HG03039 (cell line): ENCODE data around the gene THBS3.
"Not testable (repeated sequence)": the region's sequence is repeated elsewhere in the genome, so short reads cannot be mapped to it uniquely, and the experiment has no call there.

Experiments
- ATAC-seq: cut with Tn5 transposase; IDR thresholded peaks from one replicate; pipeline ENCODE4 v1.9.1; 2021; ENCODE audit warnings: mild to moderate bottlenecking, moderate library complexity; ENCODE audit not compliant: unreplicated experiment

The THBS3 gene

DNA sequence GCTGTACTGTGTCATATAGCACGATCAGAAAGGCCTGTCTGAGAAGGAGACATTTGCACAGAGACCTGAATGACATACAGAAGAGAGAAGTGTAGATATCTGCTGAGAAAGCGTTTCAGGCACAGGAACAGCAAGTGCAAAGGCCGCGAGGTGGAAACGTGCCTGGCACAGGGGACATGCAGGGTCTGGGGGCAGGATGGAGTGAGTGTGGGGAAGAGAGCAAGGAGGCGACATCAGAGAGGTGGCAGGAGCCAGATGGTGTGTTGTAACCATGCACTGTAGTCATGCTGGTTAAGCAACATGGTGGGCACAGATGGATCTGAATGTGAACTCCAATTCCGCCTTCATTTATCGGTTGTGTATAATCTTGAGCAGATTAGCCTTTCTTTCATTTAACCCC is 47.6 kb downstream of the THBS3 start:
- no peak for ATAC-seq

DNA sequence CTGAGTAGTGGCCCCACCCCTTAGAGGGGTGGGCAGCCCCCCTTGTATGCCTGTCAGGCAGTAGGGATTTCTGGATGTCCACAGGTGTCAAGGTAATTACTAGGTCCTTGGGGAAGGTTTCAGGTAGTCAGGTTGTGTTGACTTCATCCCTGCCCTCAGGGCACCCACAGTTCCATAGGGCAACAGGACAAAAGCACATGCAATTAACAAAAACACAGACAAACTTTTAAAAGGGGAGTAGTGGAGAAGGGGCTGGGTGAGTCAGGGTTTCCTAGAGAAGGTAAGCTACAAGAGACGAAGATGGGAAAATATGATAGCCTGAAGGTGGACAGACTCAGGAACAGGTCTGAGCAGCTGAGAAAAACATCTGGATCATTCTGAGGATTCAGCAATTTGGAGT is 48.7 kb downstream of the THBS3 start:
- no peak for ATAC-seq

DNA sequence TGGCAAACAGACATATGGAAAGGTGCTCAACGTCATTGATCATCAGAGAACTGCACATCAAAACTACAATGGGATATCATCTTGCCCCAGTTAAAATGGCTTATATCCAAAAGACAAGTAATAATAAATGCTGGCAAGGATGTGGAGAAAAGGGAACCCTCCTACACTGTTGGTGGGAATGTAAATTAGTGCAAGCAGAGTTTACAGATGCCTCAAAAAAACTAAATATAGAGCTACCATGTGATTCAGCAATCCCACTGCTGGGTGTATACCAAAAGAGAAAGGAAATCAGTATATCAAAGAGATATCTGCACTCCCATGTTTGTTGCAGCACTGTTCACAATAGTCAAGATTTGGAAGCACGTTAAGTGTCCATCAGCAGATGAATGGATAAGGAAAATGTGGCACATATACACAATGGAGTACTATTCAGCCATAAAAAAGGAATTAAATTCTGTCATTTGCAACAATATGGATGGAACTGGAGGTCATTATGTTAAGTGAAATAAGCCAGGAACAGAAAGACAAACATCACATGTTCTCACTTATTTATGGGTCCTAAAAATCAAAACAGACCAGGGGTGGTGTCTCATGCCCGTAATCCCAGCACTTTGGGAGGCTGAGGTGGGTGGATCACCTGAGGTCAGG is 51.6 kb downstream of the THBS3 start:
- not testable (repeated sequence) for ATAC-seq
